OCI-LY7 (cell line): ENCODE data around the gene GNGT1. TPM values are rescaled to one million over a fixed set of nuclear protein-coding genes. Genes with fewer than 3 reads are reported as not detected.

Source experiments
- BruUV-seq: library from RNA; stranded (reverse); fragments of 400-500 nt; replicated peaks from 2 replicates; lab custom pipeline; 2021; lab: Mats Ljungman, UMichigan
- CTCF ChIA-PET: fragments of 300-600 bp; sonication (Branson Sonifier 250); formaldehyde crosslinking; loops from one replicate; lab custom pipeline; 2022; ENCODE audit warnings: antibody characterized with exemption; ENCODE audit not compliant: unreplicated experiment; lab: Charles Lee
- POLR2A ChIA-PET: fragments of 300-600 bp; sonication (Branson Sonifier 250); formaldehyde crosslinking; loops from one replicate; lab custom pipeline; 2022; ENCODE audit warnings: antibody characterized with exemption; lab: Charles Lee
- DNase-seq: peaks from one replicate; pipeline ENCODE4 v3.0.0-alpha.2; 2015; ENCODE audit warnings: low spot score
- H2AFZ ChIP-seq: fragments of 200-600 bp; sonication (generic), shearing (Covaris generic); 2 replicates; pipeline ENCODE4 v1.6.1; 2014; ENCODE audit warnings: mild to moderate bottlenecking, antibody characterized with exemption, low read length, moderate library complexity
- H3K27ac ChIP-seq: fragments of 200-600 bp; sonication (generic); 2 replicates; pipeline ENCODE4 v1.5.1; 2014; ENCODE audit warnings: mixed run types, low read depth, mild to moderate bottlenecking, moderate library complexity, low read length, inconsistent platforms; ENCODE audit not compliant: poor library complexity, severe bottlenecking
- H3K36me3 ChIP-seq: fragments of 200-600 bp; sonication (generic); 2 replicates; pipeline ENCODE4 v1.6.1; 2014; ENCODE audit warnings: mild to moderate bottlenecking, antibody characterized with exemption, low read length, moderate library complexity, mixed read lengths; ENCODE audit not compliant: insufficient read depth
- H3K4me1 ChIP-seq: fragments of 200-600 bp; sonication (generic); 2 replicates; pipeline ENCODE4 v1.5.1; 2014; ENCODE audit warnings: mild to moderate bottlenecking, low read length; ENCODE audit not compliant: insufficient read depth, poor library complexity, severe bottlenecking
- H3K4me2 ChIP-seq: fragments of 200-600 bp; sonication (generic); 2 replicates; pipeline ENCODE4 v1.6.1; 2014; ENCODE audit warnings: mild to moderate bottlenecking, low read length
- H3K4me3 ChIP-seq: fragments of 200-600 bp; sonication (generic); 2 replicates; pipeline ENCODE4 v1.5.1; 2014; ENCODE audit warnings: mild to moderate bottlenecking, low read depth, low read length; ENCODE audit not compliant: poor library complexity, severe bottlenecking
- H3K79me2 ChIP-seq: fragments of 200-600 bp; sonication (generic); 2 replicates; pipeline ENCODE4 v1.6.1; 2016; ENCODE audit warnings: low read depth, mild to moderate bottlenecking, low read length, moderate library complexity, mixed read lengths; ENCODE audit not compliant: insufficient read depth
- H3K9me2 ChIP-seq: fragments of 200-600 bp; sonication (generic); 2 replicates; pipeline ENCODE4 v1.6.1; 2016; ENCODE audit warnings: mild to moderate bottlenecking, low read length, mixed read lengths; ENCODE audit not compliant: insufficient read depth
- H3K9me3 ChIP-seq: fragments of 200-600 bp; sonication (generic); 2 replicates; pipeline ENCODE4 v1.6.1; 2014; ENCODE audit warnings: mild to moderate bottlenecking, mixed run types, low read length, mixed read lengths
- H4K20me1 ChIP-seq: fragments of 200-600 bp; sonication (generic); 2 replicates; pipeline ENCODE4 v1.6.1; 2014; ENCODE audit warnings: mild to moderate bottlenecking, antibody characterized with exemption, low read length, moderate library complexity, mixed read lengths; ENCODE audit not compliant: insufficient read depth
- EZH2phosphoT487 ChIP-seq: fragments of 200-600 bp; sonication (generic); IDR thresholded peaks from 2 replicates; pipeline ENCODE4 v1.6.1; 2018; ENCODE audit warnings: low read depth, borderline replicate concordance, mild to moderate bottlenecking, mixed run types, antibody characterized with exemption, low read length, moderate library complexity, mixed read lengths
- intact Hi-C: fragments of 100-400 bp; cut with micrococcal nuclease; formaldehyde crosslinking; loops from one replicate; pipeline ENCODE4 v1.10.0; 2022; ENCODE audit not compliant: unreplicated experiment
- total RNA-seq, 2 experiments: library from RNA; depleted of rRNA in 1 of 2; stranded (reverse); fragments of >200 nt in 1 of 2; shearing (Covaris generic) in 1 of 2; gene quantifications; 2 replicates each; pipeline ENCODE4 v1.2.3, GENCODE V29; 2014 to 2022
- TF ChIP-seq, protein P1 (sequence below): fragments of 200-600 bp; sonication (generic); conservative IDR thresholded peaks from 2 replicates; pipeline ENCODE4 v1.5.1; 2014; ENCODE audit warnings: mild to moderate bottlenecking, antibody characterized with exemption, low read length, moderate library complexity, mixed read lengths

GNGT1 gene
- total RNA-seq, 2 experiments from 2014 or later, result not detected

DNA sequence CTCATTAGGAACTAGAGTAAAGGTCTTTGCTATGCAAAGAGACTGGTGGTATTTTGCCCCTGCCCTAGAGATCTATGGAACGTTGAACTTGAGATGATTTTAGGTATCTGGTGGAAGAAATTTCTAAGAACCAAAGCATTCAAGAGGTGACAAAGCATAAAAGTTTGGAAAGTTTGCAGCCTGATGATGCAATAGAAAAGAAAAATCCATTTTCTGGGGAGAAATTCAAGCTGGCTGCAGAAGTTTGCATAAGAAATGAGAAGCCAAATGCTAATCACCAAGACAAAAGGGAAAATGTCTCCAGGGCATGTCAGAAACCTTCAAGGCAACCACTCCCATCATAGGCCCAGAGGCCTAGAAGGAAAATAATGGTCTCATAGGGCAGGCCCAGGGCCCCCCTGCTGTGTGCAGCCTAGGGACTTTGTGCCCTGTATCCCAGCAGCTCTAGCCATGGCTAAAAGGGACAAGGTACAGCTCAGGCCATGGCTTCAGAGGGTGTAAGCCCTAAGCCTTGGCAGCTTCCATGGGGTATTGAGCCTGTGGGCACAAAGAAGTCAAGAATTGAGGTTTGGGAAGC is 32.3 kb upstream of the GNGT1 start:
- BruUV-seq, result no TSS peak
- Histone ChIP-seq H3K9me2 (no peaks in the 10 kb centered on the region), H3K4me3 (no peak overlapping the region), H3K4me2 (no peak overlapping the region), H3K79me2 (no peaks in the 10 kb centered on the region), H3K36me3 (no peaks in the 10 kb centered on the region), H4K20me1 (no peaks in the 10 kb centered on the region), H2AFZ (no peak overlapping the region), H3K9me3 (no peaks in the 10 kb centered on the region), H3K4me1 (no peaks in the 10 kb centered on the region), H3K27ac (no peak overlapping the region)
- DNase-seq, result no peak
- POLR2A ChIA-PET, result no interaction called here
- no peak for TF ChIP-seq EZH2phosphoT487
- TF ChIP-seq, protein P1, sequence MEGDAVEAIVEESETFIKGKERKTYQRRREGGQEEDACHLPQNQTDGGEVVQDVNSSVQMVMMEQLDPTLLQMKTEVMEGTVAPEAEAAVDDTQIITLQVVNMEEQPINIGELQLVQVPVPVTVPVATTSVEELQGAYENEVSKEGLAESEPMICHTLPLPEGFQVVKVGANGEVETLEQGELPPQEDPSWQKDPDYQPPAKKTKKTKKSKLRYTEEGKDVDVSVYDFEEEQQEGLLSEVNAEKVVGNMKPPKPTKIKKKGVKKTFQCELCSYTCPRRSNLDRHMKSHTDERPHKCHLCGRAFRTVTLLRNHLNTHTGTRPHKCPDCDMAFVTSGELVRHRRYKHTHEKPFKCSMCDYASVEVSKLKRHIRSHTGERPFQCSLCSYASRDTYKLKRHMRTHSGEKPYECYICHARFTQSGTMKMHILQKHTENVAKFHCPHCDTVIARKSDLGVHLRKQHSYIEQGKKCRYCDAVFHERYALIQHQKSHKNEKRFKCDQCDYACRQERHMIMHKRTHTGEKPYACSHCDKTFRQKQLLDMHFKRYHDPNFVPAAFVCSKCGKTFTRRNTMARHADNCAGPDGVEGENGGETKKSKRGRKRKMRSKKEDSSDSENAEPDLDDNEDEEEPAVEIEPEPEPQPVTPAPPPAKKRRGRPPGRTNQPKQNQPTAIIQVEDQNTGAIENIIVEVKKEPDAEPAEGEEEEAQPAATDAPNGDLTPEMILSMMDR, result no peak
- CTCF ChIA-PET, result no interaction called here
- intact Hi-C loops, result no loop called here

DNA sequence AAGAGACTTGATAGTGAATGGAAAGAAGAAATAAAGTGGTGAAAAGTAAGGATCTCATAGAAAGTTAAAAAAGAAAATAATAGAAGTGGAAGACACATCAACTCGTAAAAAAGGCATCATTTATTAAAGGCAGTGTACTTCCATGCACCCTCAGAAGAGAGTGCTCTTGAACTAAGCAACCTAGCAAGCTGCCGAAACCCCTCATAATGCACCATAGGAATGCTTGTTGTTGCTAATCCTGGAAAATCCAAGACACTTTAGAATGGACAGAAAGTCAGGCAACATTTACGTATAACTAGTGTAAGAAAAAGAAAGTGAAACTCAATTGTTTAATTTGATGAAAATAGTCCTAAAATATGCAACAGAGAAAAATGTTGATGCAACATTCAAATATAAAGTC is 28.6 kb upstream of the GNGT1 start:
- H4K20me1 ChIP-seq, result no peaks in the 10 kb centered on the region
- no peaks in the 10 kb centered on the region for H3K79me2 ChIP-seq
- intact Hi-C loops, result no loop called here
- H3K4me1 ChIP-seq, result no peaks in the 10 kb centered on the region
- no TSS peak for BruUV-seq
- CTCF ChIA-PET, result no interaction called here
- H3K9me3 ChIP-seq, result 0 out of 2 replicates have a peak, but pooled peaks cover 5% of the 10 kb centered on the region
- no peak overlapping the region for H3K4me2 ChIP-seq
- no peak overlapping the region for H3K4me3 ChIP-seq
- no peaks in the 10 kb centered on the region for H3K36me3 ChIP-seq
- H3K9me2 ChIP-seq, result no peaks in the 10 kb centered on the region
- no peak for DNase-seq
- H2AFZ ChIP-seq, result no peak overlapping the region
- POLR2A ChIA-PET, result no interaction called here
- H3K27ac ChIP-seq, result no peak overlapping the region
- TF ChIP-seq EZH2phosphoT487, result no peak
- TF ChIP-seq, protein P1, result peak; percentile 28; the same call in 1 of the 2 replicates

DNA sequence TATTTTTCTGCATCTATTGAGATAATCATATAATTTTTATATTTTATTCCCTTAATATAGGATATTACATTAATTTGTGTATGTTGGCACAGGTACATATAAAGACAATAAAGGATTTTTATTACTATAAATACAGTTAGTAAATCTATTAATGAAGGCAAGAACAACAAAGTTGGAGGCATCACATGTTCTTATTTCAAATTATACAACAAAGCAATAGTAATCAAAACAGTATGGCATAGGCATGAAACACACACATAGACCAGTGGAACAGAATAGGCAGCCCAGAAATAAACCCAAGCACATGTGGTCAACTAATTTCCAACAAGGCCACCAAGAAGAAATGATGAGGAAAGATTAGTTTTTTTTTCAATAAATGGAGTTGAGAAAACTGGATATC is 27.0 kb upstream of the GNGT1 start:
- no peak overlapping the region for H3K4me3 ChIP-seq
- POLR2A ChIA-PET, result no interaction called here
- no peak overlapping the region for H2AFZ ChIP-seq
- no peak for DNase-seq
- no TSS peak for BruUV-seq
- H3K27ac ChIP-seq, result no peak overlapping the region
- H3K4me2 ChIP-seq, result no peak overlapping the region
- H3K4me1 ChIP-seq, result no peaks in the 10 kb centered on the region
- no peaks in the 10 kb centered on the region for H3K9me2 ChIP-seq
- H3K79me2 ChIP-seq, result no peaks in the 10 kb centered on the region
- no peaks in the 10 kb centered on the region for H3K36me3 ChIP-seq
- CTCF ChIA-PET, result no interaction called here
- H4K20me1 ChIP-seq, result no peaks in the 10 kb centered on the region
- TF ChIP-seq EZH2phosphoT487, result no peak
- TF ChIP-seq, protein P1, result no peak
- intact Hi-C loops, result no loop called here
- H3K9me3 ChIP-seq, result 0 out of 2 replicates have a peak, but pooled peaks cover 5% of the 10 kb centered on the region
